Endothelial cell of umbilical vein (primary cell): Measurements from ENCODE around the gene HIF1AN. TPM values are rescaled to one million over a fixed set of nuclear protein-coding genes. Genes with fewer than 3 reads are reported as not detected.

Source experiments
- BruUV-seq: library from RNA; stranded (reverse); fragments of 400-500 nt; replicated peaks from 2 replicates; lab custom pipeline; 2021; lab: Mats Ljungman, UMichigan
- CTCF ChIA-PET: fragments of 300-600, 350-600 bp; sonication (Branson Sonifier 250); formaldehyde crosslinking; loops from one replicate; lab custom pipeline; 2021; ENCODE audit warnings: antibody characterized with exemption, inconsistent platforms; lab: Charles Lee
- POLR2A ChIA-PET: fragments of 300-600, 350-600 bp; sonication (Branson Sonifier 250); formaldehyde crosslinking; loops from one replicate; lab custom pipeline; 2021; ENCODE audit warnings: antibody characterized with exemption, inconsistent platforms; lab: Charles Lee
- DNase-seq: peaks from one replicate; pipeline ENCODE4 v3.0.0-alpha.2; 2011; ENCODE audit warnings: low read depth, low spot score
- FAIRE-seq: peaks from 2 replicates; lab custom pipeline; 2011; peaks lifted over from hg19 to GRCh38; lab: Jason Lieb, UNC
- H2AFZ ChIP-seq: 2 replicates; pipeline ENCODE4 v1.6.0; 2012; ENCODE audit warnings: low read depth, low read length, control low read depth, inconsistent platforms
- H3K27ac ChIP-seq: 2 replicates; pipeline ENCODE4 v1.5.1; 2011; ENCODE audit warnings: low read depth, mild to moderate bottlenecking, control low read depth, low read length, moderate library complexity; ENCODE audit not compliant: insufficient read depth
- H3K27me3 ChIP-seq, 2 experiments: 2 replicates each; pipeline versions ENCODE4 v1.6.0 to v1.6.1; 2011; ENCODE audit warnings: low read length in 2 of 2, mixed read lengths in 1 of 2; ENCODE audit not compliant: control insufficient read depth in 2 of 2, insufficient read depth in 2 of 2
- H3K36me3 ChIP-seq, 2 experiments: 2 replicates in 1 of 2; 3 replicates in 1 of 2; pipeline ENCODE4 v1.5.1; 2011; ENCODE audit warnings: low read length in 2 of 2, mild to moderate bottlenecking in 1 of 2, moderate library complexity in 1 of 2; ENCODE audit not compliant: control insufficient read depth in 2 of 2, insufficient read depth in 2 of 2; ENCODE audit errors: extremely low read depth in 1 of 2
- H3K4me1 ChIP-seq: 3 replicates; pipeline ENCODE4 v1.5.1; 2011; ENCODE audit warnings: mild to moderate bottlenecking, low read length; ENCODE audit not compliant: control insufficient read depth, insufficient read depth; ENCODE audit errors: extremely low read depth
- H3K4me2 ChIP-seq: 2 replicates; pipeline ENCODE4 v1.6.1; 2011; ENCODE audit warnings: low read length, control low read depth, mixed read lengths; ENCODE audit not compliant: insufficient read depth
- H3K4me3 ChIP-seq, 3 experiments: fragments of 200-600 bp in 1 of 3; sonication (generic), shearing (Covaris generic) in 1 of 3; replicated peaks in 1 of 3; 2 replicates each; pipeline ENCODE4 v1.5.1; 2011 to 2016; ENCODE audit warnings: control low read depth in 3 of 3, low read length in 3 of 3, mild to moderate bottlenecking in 2 of 3, inconsistent platforms in 1 of 3, low read depth in 1 of 3, moderate library complexity in 1 of 3; ENCODE audit not compliant: insufficient read depth in 1 of 3
- H3K79me2 ChIP-seq: 2 replicates; pipeline ENCODE4 v1.6.0; 2012; ENCODE audit warnings: low read length, inconsistent platforms; ENCODE audit not compliant: control insufficient read depth, insufficient read depth
- H3K9ac ChIP-seq: replicated peaks from 2 replicates; pipeline ENCODE3; 2011; ENCODE audit warnings: low read length, control low read depth; ENCODE audit not compliant: insufficient read depth; ENCODE audit errors: extremely low read depth
- H3K9me1 ChIP-seq: replicated peaks from 3 replicates; pipeline ENCODE4 v1.6.0; 2011; ENCODE audit warnings: mild to moderate bottlenecking, low read length; ENCODE audit not compliant: control insufficient read depth, insufficient read depth; ENCODE audit errors: extremely low read depth
- H3K9me3 ChIP-seq: replicated peaks from 2 replicates; pipeline ENCODE4 v1.5.1; 2012; ENCODE audit warnings: low read length, inconsistent platforms; ENCODE audit not compliant: control insufficient read depth, insufficient read depth
- H4K20me1 ChIP-seq: replicated peaks from 2 replicates; pipeline ENCODE3; 2011; ENCODE audit warnings: mild to moderate bottlenecking, low read length; ENCODE audit not compliant: control insufficient read depth, insufficient read depth; ENCODE audit errors: extremely low read depth
- CTCF ChIP-seq, 2 donors: IDR thresholded peaks; 1 replicate in 1 of 2; 2 replicates in 1 of 2; pipeline ENCODE4 v1.5.1; 2011; ENCODE audit warnings: low read length in 2 of 2, mild to moderate bottlenecking in 2 of 2, moderate library complexity in 2 of 2, control low read depth in 1 of 2, inconsistent platforms in 1 of 2, low read depth in 1 of 2; ENCODE audit not compliant: insufficient read depth in 1 of 2; ENCODE audit errors: extremely low read depth in 1 of 2
- EZH2 ChIP-seq: IDR thresholded peaks from 2 replicates; pipeline ENCODE4 v1.6.1; 2012; ENCODE audit warnings: borderline replicate concordance, low read depth, mild to moderate bottlenecking, moderate library complexity, low read length, inconsistent platforms; ENCODE audit not compliant: severe bottlenecking
- FOS ChIP-seq: IDR thresholded peaks from 2 replicates; pipeline ENCODE4 v1.6.1; 2011; ENCODE audit warnings: mild to moderate bottlenecking, low read length, moderate library complexity, borderline replicate concordance; ENCODE audit not compliant: insufficient read depth
- GATA2 ChIP-seq: IDR thresholded peaks from 2 replicates; pipeline ENCODE4 v1.7.0; 2011; ENCODE audit warnings: low read depth, mild to moderate bottlenecking, moderate library complexity, mixed read lengths, low read length; ENCODE audit not compliant: insufficient read length, insufficient read depth
- JUN ChIP-seq: IDR thresholded peaks from 2 replicates; pipeline ENCODE4 v1.6.1; 2011; ENCODE audit warnings: borderline replicate concordance, low read depth; ENCODE audit not compliant: insufficient read length, insufficient read depth
- MAX ChIP-seq: IDR thresholded peaks from 2 replicates; pipeline ENCODE4 v1.6.1; 2011; ENCODE audit not compliant: insufficient read depth, insufficient read length
- MYC ChIP-seq: IDR thresholded peaks from one replicate; pipeline ENCODE4 v1.6.1; 2011; ENCODE audit warnings: mild to moderate bottlenecking, low read depth, low read length
- POLR2A ChIP-seq: IDR thresholded peaks from 2 replicates; pipeline ENCODE4 v1.6.1; 2012; ENCODE audit warnings: low read depth, mild to moderate bottlenecking, control low read depth, low read length
- POLR2AphosphoS5 ChIP-seq: IDR thresholded peaks from 2 replicates; pipeline ENCODE4 v1.6.1; 2012; ENCODE audit warnings: low read depth, mild to moderate bottlenecking, control low read depth, low read length, moderate library complexity; ENCODE audit not compliant: insufficient read depth
- dilution Hi-C: fragments of 300-500 bp; cut with MboI; formaldehyde crosslinking; loops from one replicate; pipeline ENCODE4 v1.15.0; 2019; ENCODE audit warnings: low sequenced_read_pairs; ENCODE audit not compliant: extremely low pct_ligation_motif_present
- intact Hi-C: fragments of 100-400 bp; cut with micrococcal nuclease; formaldehyde crosslinking; loops from one replicate; pipeline ENCODE4 v1.10.0; 2022
- polyA plus RNA-seq, 4 experiments: library from polyadenylated mRNA; depleted of rRNA in 3 of 4; stranded (reverse) in 3 of 4; unstranded in 1 of 4; fragments of >200 nt; gene quantifications; 2 replicates each; pipeline versions ENCODE4 v1.2.1 to v1.2.3, GENCODE V29; 2011 to 2012; ENCODE audit warnings: missing spikeins in 1 of 4
- total RNA-seq: library from RNA; stranded (reverse); gene quantifications from 2 replicates; pipeline ENCODE4 v1.2.3, GENCODE V29; 2021

Gene HIF1AN
- total and polyA plus RNA-seq, 2 donors (not counting 3 experiments of a cell fraction or from before 2014, with no cell fraction given) = 7.3 to 34.0 TPM

- FAIRE-seq (no peak), DNase-seq (no peak)
- BruUV-seq = no TSS peak
- Histone ChIP-seq H3K4me3 (no peak overlapping the region), H3K79me2 (no peaks in the 10 kb centered on the region), H3K27ac (no peak overlapping the region), H3K36me3 (no peaks in the 10 kb centered on the region), H3K4me1 (no peaks in the 10 kb centered on the region), H3K4me2 (no peak overlapping the region), H2AFZ (no peak overlapping the region), H3K27me3 (peaks cover 12 to 14% of the 10 kb centered on the region in 2 experiments), H3K9ac (no peak overlapping the region), H3K9me1 (no peaks in the 10 kb centered on the region), H4K20me1 (no peaks in the 10 kb centered on the region), H3K9me3 (no peaks in the 10 kb centered on the region)
- dilution Hi-C loops = no loop called here
- POLR2A ChIA-PET = no interaction called here
- no peak for TF ChIP-seq POLR2AphosphoS5
- TF ChIP-seq FOS = no peak
- no peak for TF ChIP-seq EZH2
- TF ChIP-seq POLR2A = no peak
- no peak for TF ChIP-seq MAX
- no peak for TF ChIP-seq CTCF (IDR thresholded peaks at IDR 0.05; ENCODE audit: extremely low read depth in 1 of 2, insufficient read depth in 1 of 2, low read depth in 1 of 2, low read length in 2 of 2)
- no peak for TF ChIP-seq GATA2
- no peak for TF ChIP-seq MYC
- no peak for TF ChIP-seq JUN
- CTCF ChIA-PET = no interaction called here
- intact Hi-C loops = no loop called here
Observed at GRCh38 chr10:100579261-100580090, 43.7 kb downstream of the HIF1AN start.
